GM19240 (cell line): ENCODE results near the gene DHRS11.

ENCODE experiments used
- DNase-seq: peaks from one replicate; pipeline ENCODE4 v3.0.0; 2011; ENCODE audit warnings: low spot score; ENCODE audit not compliant: insufficient read length

The DHRS11 gene

DNA sequence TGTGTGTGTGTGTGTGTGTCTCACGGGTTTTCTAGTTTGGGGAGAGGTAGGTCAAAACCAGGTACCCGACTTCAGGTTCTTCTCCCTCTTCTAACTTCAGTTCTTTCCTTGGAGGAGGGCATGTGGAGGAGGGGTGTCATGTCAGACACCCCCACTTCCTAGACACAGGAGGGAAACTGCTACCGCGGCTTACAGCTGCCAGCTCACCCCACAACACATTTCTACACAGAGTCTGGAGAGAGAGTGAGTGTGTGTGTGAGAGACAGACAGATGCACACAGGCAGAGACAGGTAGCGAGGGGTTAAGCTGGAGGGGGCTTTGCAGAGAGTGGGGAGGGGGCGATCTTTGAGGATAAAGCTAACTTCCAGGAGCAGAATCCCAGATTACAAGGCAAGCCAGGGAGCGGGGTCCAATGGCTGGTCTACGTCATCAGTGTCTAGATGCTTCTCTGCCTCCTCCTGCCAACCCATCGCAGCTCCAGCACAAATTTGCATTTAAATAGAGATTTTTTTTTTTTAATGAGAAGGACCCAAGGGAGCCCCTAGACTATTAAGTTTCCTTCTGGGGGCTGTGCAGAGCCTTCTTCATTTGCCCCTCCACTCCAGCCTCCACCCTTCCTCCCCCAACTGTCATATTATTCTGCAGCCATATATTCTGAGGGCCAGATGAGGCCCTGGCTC lies 58.6 kb downstream of the DHRS11 start:
- DNase-seq, result no peak
